ENCODE data around the gene PTX4.

PTX4 gene

GRCh38 chr16:1505073-1505844, 16.5 kb upstream of the PTX4 start:
- Histone ChIP-seq H3K9me3 (replicated peaks; ENCODE audit: low read length) (no peaks in the 10 kb centered on the region), H3K9ac (ENCODE audit: low read depth, low read length) (no peak overlapping the region), H3K36me3 (ENCODE audit: insufficient read depth, low read length) (peaks cover 41% of the 10 kb centered on the region), H3K4me1 (ENCODE audit: control insufficient read depth, insufficient read depth, low read length) (no peaks in the 10 kb centered on the region), H3K4me2 (ENCODE audit: low read length) (no peak overlapping the region), H3K4me3 (ENCODE audit: low read length) (no peak overlapping the region), H3K27me3 (ENCODE audit: control insufficient read depth, insufficient read depth, low read length) (no peaks in the 10 kb centered on the region)

GRCh38 chr16:1503110-1503955, 14.6 kb upstream of the PTX4 start:
- no peak overlapping the region for H3K4me2 ChIP-seq (ENCODE audit: low read length)
- H3K9me3 ChIP-seq (replicated peaks; ENCODE audit: low read length) = no peaks in the 10 kb centered on the region
- H3K4me1 ChIP-seq (ENCODE audit: control insufficient read depth, insufficient read depth, low read length) = no peaks in the 10 kb centered on the region
- no peak overlapping the region for H3K4me3 ChIP-seq (ENCODE audit: low read length)
- H3K27me3 ChIP-seq (ENCODE audit: control insufficient read depth, insufficient read depth, low read length) = no peaks in the 10 kb centered on the region
- H3K9ac ChIP-seq (ENCODE audit: low read depth, low read length) = no peak overlapping the region
- H3K36me3 ChIP-seq (ENCODE audit: insufficient read depth, low read length) = peaks cover 37% of the 10 kb centered on the region

- Histone ChIP-seq H3K4me2 (ENCODE audit: low read length) (no peak overlapping the region), H3K36me3 (ENCODE audit: insufficient read depth, low read length) (peaks cover 41% of the 10 kb centered on the region), H3K9ac (ENCODE audit: low read depth, low read length) (no peak overlapping the region), H3K27me3 (ENCODE audit: control insufficient read depth, insufficient read depth, low read length) (no peaks in the 10 kb centered on the region), H3K4me1 (ENCODE audit: control insufficient read depth, insufficient read depth, low read length) (no peaks in the 10 kb centered on the region), H3K9me3 (replicated peaks; ENCODE audit: low read length) (no peaks in the 10 kb centered on the region), H3K4me3 (ENCODE audit: low read length) (no peak overlapping the region)
Measured at GRCh38 chr16:1502092-1503004, 13.6 kb upstream of the PTX4 start.

- Histone ChIP-seq H3K9ac (ENCODE audit: low read depth, low read length) (no peak overlapping the region), H3K4me2 (ENCODE audit: low read length) (no peak overlapping the region), H3K4me3 (ENCODE audit: low read length) (no peak overlapping the region), H3K27me3 (ENCODE audit: control insufficient read depth, insufficient read depth, low read length) (no peaks in the 10 kb centered on the region), H3K9me3 (replicated peaks; ENCODE audit: low read length) (no peaks in the 10 kb centered on the region), H3K36me3 (ENCODE audit: insufficient read depth, low read length) (peaks cover 44% of the 10 kb centered on the region), H3K4me1 (ENCODE audit: control insufficient read depth, insufficient read depth, low read length) (no peaks in the 10 kb centered on the region)
Measured at GRCh38 chr16:1501630-1502029, 12.9 kb upstream of the PTX4 start.

GRCh38 chr16:1500465-1501150, 11.9 kb upstream of the PTX4 start:
- no peak overlapping the region for H3K9ac ChIP-seq (ENCODE audit: low read depth, low read length)
- H3K4me3 ChIP-seq (ENCODE audit: low read length) = no peak overlapping the region

GRCh38 chr16:1499756-1500464, 11.2 kb upstream of the PTX4 start:
- Histone ChIP-seq H3K9ac (ENCODE audit: low read depth, low read length) (no peak overlapping the region), H3K36me3 (ENCODE audit: insufficient read depth, low read length) (peaks cover 51% of the 10 kb centered on the region), H3K4me2 (ENCODE audit: low read length) (no peak overlapping the region), H3K9me3 (replicated peaks; ENCODE audit: low read length) (no peaks in the 10 kb centered on the region), H3K4me1 (ENCODE audit: control insufficient read depth, insufficient read depth, low read length) (peaks cover 5% of the 10 kb centered on the region), H3K27me3 (ENCODE audit: control insufficient read depth, insufficient read depth, low read length) (no peaks in the 10 kb centered on the region), H3K4me3 (ENCODE audit: low read length) (no peak overlapping the region)

More at GRCh38 chr16:1500465-1501150, 11.9 kb upstream of the PTX4 start:
- Histone ChIP-seq H3K9me3 (replicated peaks; ENCODE audit: low read length) (no peaks in the 10 kb centered on the region), H3K36me3 (ENCODE audit: insufficient read depth, low read length) (peaks cover 44% of the 10 kb centered on the region), H3K4me2 (ENCODE audit: low read length) (no peak overlapping the region), H3K27me3 (ENCODE audit: control insufficient read depth, insufficient read depth, low read length) (no peaks in the 10 kb centered on the region), H3K4me1 (ENCODE audit: control insufficient read depth, insufficient read depth, low read length) (no peaks in the 10 kb centered on the region)

- Histone ChIP-seq H3K27me3 (ENCODE audit: control insufficient read depth, insufficient read depth, low read length) (no peaks in the 10 kb centered on the region), H3K36me3 (ENCODE audit: insufficient read depth, low read length) (peaks cover 52% of the 10 kb centered on the region), H3K4me2 (ENCODE audit: low read length) (no peak overlapping the region), H3K4me1 (ENCODE audit: control insufficient read depth, insufficient read depth, low read length) (peaks cover 13% of the 10 kb centered on the region), H3K4me3 (ENCODE audit: low read length) (no peak overlapping the region), H3K9ac (ENCODE audit: low read depth, low read length) (no peak overlapping the region), H3K9me3 (replicated peaks; ENCODE audit: low read length) (no peaks in the 10 kb centered on the region)
Measured at GRCh38 chr16:1498899-1499676, 10.3 kb upstream of the PTX4 start.

- Histone ChIP-seq H3K4me2 (ENCODE audit: low read length) (no peak overlapping the region), H3K9ac (ENCODE audit: low read depth, low read length) (no peak overlapping the region), H3K9me3 (replicated peaks; ENCODE audit: low read length) (no peaks in the 10 kb centered on the region), H3K36me3 (ENCODE audit: insufficient read depth, low read length) (peaks cover 42% of the 10 kb centered on the region), H3K27me3 (ENCODE audit: control insufficient read depth, insufficient read depth, low read length) (no peaks in the 10 kb centered on the region), H3K4me1 (ENCODE audit: control insufficient read depth, insufficient read depth, low read length) (peaks cover 20% of the 10 kb centered on the region), H3K4me3 (ENCODE audit: low read length) (no peak overlapping the region)
Measured at GRCh38 chr16:1497014-1497598, 8.4 kb upstream of the PTX4 start.

GRCh38 chr16:1496464-1496863, 7.7 kb upstream of the PTX4 start:
- Histone ChIP-seq H3K4me2 (ENCODE audit: low read length) (no peak overlapping the region), H3K9ac (ENCODE audit: low read depth, low read length) (no peak overlapping the region), H3K27me3 (ENCODE audit: control insufficient read depth, insufficient read depth, low read length) (no peaks in the 10 kb centered on the region), H3K4me3 (ENCODE audit: low read length) (no peak overlapping the region), H3K4me1 (ENCODE audit: control insufficient read depth, insufficient read depth, low read length) (peaks cover 20% of the 10 kb centered on the region), H3K36me3 (ENCODE audit: insufficient read depth, low read length) (peaks cover 36% of the 10 kb centered on the region), H3K9me3 (replicated peaks; ENCODE audit: low read length) (no peaks in the 10 kb centered on the region)

GRCh38 chr16:1495889-1496262, 7.1 kb upstream of the PTX4 start:
- Histone ChIP-seq H3K4me3 (ENCODE audit: low read length) (no peak overlapping the region), H3K9ac (ENCODE audit: low read depth, low read length) (no peak overlapping the region), H3K4me1 (ENCODE audit: control insufficient read depth, insufficient read depth, low read length) (peaks cover 20% of the 10 kb centered on the region), H3K27me3 (ENCODE audit: control insufficient read depth, insufficient read depth, low read length) (no peaks in the 10 kb centered on the region), H3K9me3 (replicated peaks; ENCODE audit: low read length) (no peaks in the 10 kb centered on the region), H3K4me2 (ENCODE audit: low read length) (no peak overlapping the region), H3K36me3 (ENCODE audit: insufficient read depth, low read length) (peaks cover 33% of the 10 kb centered on the region)
